ENCODE results near the gene MB21D2.

Gene MB21D2

DNA sequence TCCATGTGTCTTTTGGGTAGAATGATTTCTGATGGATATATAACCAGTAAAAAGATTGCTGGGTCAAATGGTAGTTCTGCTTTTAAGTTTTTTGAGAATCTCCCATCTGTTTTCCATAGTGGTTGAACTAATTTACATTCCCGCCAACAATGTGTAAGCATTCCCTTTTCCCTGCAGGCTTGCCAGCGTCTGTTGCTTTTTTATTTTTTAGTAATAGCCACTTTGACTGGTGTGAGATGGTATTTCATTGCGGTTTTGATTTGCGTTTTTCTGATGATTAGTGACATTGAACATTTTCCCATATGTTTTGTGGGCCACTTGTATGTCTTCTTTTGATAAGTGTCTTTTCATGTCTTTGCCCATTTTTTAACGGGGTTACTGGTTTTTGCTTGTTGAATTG is 36.3 kb upstream of the MB21D2 start:
- Mint-ChIP-seq H3K36me3 (ENCODE audit: low read depth) (no peaks in the 10 kb centered on the region), H3K9me3 (no peaks in the 10 kb centered on the region), H3K27me3 (ENCODE audit: low read depth, poor library complexity) (peaks cover 4% of the 10 kb centered on the region), H3K27ac (no peak overlapping the region), H3K4me1 (peaks cover 5% of the 10 kb centered on the region), H3K4me3 (no peak overlapping the region)
- DNase-seq = no peak
- TF ChIP-seq, protein P1, sequence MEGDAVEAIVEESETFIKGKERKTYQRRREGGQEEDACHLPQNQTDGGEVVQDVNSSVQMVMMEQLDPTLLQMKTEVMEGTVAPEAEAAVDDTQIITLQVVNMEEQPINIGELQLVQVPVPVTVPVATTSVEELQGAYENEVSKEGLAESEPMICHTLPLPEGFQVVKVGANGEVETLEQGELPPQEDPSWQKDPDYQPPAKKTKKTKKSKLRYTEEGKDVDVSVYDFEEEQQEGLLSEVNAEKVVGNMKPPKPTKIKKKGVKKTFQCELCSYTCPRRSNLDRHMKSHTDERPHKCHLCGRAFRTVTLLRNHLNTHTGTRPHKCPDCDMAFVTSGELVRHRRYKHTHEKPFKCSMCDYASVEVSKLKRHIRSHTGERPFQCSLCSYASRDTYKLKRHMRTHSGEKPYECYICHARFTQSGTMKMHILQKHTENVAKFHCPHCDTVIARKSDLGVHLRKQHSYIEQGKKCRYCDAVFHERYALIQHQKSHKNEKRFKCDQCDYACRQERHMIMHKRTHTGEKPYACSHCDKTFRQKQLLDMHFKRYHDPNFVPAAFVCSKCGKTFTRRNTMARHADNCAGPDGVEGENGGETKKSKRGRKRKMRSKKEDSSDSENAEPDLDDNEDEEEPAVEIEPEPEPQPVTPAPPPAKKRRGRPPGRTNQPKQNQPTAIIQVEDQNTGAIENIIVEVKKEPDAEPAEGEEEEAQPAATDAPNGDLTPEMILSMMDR (IDR thresholded peaks at IDR 0.05) = no peak

DNA sequence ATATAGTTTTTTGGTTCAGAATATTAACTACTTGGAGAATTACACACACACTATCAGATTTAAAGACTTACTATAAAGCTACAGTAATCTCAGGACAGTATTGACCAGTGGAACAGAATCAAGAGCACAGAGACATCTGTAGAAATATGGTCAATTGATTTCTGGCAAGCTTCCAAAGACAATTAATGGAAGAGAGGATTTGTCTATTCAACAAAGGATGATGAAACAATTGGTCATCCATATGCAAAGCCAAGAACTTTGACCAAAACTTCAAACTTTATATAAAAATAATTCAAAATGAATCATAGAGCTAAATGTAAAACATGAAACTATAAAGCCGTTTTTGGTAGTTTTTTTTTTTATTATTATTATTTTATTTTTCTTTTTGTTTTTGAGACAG is 29.8 kb upstream of the MB21D2 start:
- Mint-ChIP-seq H3K27me3 (ENCODE audit: low read depth, poor library complexity) (no peaks in the 10 kb centered on the region), H3K36me3 (ENCODE audit: low read depth) (no peaks in the 10 kb centered on the region), H3K4me3 (no peak overlapping the region), H3K9me3 (no peaks in the 10 kb centered on the region), H3K27ac (no peak overlapping the region), H3K4me1 (no peaks in the 10 kb centered on the region)
- no peak for DNase-seq
- TF ChIP-seq, protein P1 (IDR thresholded peaks at IDR 0.05) = no peak

DNA sequence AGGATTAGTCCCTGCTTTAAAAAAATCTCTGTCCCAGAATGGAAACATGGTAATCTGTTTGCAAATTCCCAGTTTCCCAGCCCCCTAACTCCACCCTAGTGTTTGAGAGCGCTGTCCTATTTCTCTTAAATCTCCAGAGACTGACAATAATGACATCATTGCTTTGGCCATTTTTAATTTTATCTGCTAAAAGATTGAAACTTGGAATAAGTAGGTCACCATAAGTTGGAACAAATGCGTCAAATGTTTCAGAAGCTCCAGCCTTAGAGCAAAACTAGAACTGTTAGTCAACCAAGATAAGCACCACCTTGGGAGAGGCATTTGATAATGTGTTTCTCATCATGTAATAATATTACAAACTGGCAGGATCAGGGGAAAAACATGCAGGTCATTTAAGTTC is 25.7 kb upstream of the MB21D2 start:
- Mint-ChIP-seq H3K4me3 (no peak overlapping the region), H3K27ac (no peak overlapping the region), H3K9me3 (peaks cover 2% of the 10 kb centered on the region), H3K4me1 (no peaks in the 10 kb centered on the region), H3K27me3 (ENCODE audit: low read depth, poor library complexity) (no peaks in the 10 kb centered on the region), H3K36me3 (ENCODE audit: low read depth) (no peaks in the 10 kb centered on the region)
- TF ChIP-seq, protein P1 (IDR thresholded peaks at IDR 0.05) = no peak
- DNase-seq = no peak

DNA sequence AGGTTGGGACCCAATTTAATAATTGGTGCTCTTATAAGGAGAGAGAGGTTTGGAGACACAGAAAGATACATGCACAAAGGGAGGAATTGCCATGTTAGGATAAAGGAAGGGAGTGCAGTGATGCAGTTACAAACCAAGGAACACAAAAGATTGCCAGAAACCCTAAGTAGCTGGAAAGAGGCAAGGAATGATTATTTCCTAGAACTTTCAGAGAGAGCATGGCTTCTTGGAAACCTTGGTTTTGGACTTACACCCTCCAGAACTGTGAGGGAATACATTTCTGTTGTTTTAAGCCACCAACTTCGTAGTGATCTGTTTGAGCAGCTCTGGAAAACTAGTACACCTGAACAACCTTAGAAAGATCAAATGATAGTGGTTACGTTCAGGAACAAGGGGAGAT is 25.0 kb upstream of the MB21D2 start:
- Mint-ChIP-seq H3K36me3 (ENCODE audit: low read depth) (no peaks in the 10 kb centered on the region), H3K27ac (no peak overlapping the region), H3K4me1 (no peaks in the 10 kb centered on the region), H3K27me3 (ENCODE audit: low read depth, poor library complexity) (no peaks in the 10 kb centered on the region), H3K9me3 (peaks cover 3% of the 10 kb centered on the region), H3K4me3 (no peak overlapping the region)
- no peak for DNase-seq
- TF ChIP-seq, protein P1 (IDR thresholded peaks at IDR 0.05) = no peak

DNA sequence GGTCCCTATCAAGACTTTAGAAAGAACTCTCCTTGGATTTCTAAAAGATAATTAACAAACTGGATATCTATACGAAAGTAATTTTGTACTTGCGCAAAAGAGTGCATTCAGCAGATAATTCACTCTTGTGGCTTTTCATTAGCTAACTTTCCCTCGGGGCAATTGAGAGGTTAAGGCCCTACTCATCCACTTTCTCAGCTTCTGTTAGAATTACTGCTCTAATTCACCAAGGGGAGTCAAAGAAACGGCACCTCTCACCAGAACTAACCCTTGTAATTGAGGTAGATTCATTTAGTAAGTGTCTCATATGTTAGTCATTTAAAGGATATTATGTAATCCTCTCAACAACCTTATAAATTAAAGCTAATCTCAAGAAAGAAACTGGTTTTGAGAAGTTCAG is 22.5 kb upstream of the MB21D2 start:
- no peak overlapping the region for H3K4me3 Mint-ChIP-seq
- no peaks in the 10 kb centered on the region for H3K36me3 Mint-ChIP-seq (ENCODE audit: low read depth)

DNA sequence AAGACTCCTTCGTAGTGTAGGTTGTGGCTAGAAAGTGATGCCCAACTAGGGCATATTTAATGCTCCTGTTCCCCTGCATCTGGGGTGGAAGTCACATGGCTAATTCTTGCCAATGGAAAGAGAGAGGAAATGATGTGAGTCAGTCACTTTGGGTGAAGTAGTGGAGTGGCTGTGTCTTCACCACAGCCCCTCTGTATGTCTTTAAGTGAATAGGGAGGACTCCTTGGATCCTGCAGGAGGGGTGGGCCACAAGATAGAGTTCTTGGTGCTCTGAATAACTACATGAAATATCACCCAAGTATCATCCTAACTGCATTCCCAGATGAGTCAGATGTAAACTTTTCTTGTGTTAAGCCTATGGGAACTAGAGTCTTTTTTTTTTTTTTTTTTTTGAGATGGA is 17.8 kb upstream of the MB21D2 start:
- H3K36me3 Mint-ChIP-seq (ENCODE audit: low read depth) = no peaks in the 10 kb centered on the region
- H3K27ac Mint-ChIP-seq = no peak overlapping the region
- peaks cover 8% of the 10 kb centered on the region for H3K27me3 Mint-ChIP-seq (ENCODE audit: low read depth, poor library complexity)
- H3K9me3 Mint-ChIP-seq = peaks cover 3% of the 10 kb centered on the region
- DNase-seq = no peak
- no peak overlapping the region for H3K4me3 Mint-ChIP-seq
- TF ChIP-seq, protein P1 (IDR thresholded peaks at IDR 0.05) = no peak
- H3K4me1 Mint-ChIP-seq = peaks cover 3% of the 10 kb centered on the region

More for the DNA sequence above, 22.5 kb upstream of the MB21D2 start:
- H3K9me3 Mint-ChIP-seq = peaks cover 3% of the 10 kb centered on the region
- peaks cover 4% of the 10 kb centered on the region for H3K27me3 Mint-ChIP-seq (ENCODE audit: low read depth, poor library complexity)
- no peaks in the 10 kb centered on the region for H3K4me1 Mint-ChIP-seq
- TF ChIP-seq, protein P1 (IDR thresholded peaks at IDR 0.05) = no peak
- no peak overlapping the region for H3K27ac Mint-ChIP-seq
- no peak for DNase-seq
